Measurements from ENCODE around the gene DPP10. TPM values are rescaled to one million over a fixed set of nuclear protein-coding genes. Genes with fewer than 3 reads are reported as not detected.

Gene DPP10
- total RNA-seq, 1 experiment from 2014 or later: not detected

DNA sequence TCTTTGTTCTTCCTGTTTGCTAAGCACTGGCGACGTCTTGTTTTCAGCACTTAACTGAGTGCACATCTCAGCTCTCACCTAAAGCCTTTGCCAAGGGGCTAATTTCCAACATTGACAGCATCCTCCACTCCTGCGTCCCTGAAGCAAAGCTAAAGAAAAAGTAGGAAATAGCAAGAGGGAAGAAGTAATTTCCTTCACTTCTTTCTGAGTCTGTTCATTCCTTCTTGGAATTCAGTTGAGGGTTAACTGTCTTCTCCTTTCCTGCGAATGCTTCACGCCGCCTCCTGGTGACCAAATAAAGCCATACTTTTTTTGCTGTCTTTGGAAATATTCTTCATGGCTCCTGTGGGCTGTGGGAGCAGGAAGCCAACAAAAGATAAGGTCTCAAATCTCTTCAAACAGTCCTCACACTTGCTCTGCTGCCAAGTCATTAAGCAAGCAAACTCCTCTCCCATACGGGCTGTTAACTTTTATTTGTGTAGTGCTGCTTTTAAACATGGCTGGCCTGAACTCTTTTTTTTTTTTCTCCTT lies 100.9 kb downstream of the DPP10 start:
- ChIA-PET POLR2A (no interaction called here), CTCF (interaction anchor here (0.6 to 0.8 kb wide), 6 partner anchors 53 to 832 kb away, joined by 3 read pairs; no protein-coding TSS in a partner anchor)
- no TSS peak for BruUV-seq (replicated peaks)
- Mint-ChIP-seq H3K36me3 (ENCODE audit: insufficient read depth, unreplicated experiment) (no peaks in the 10 kb centered on the region), H3K4me1 (ENCODE audit: insufficient read depth, unreplicated experiment) (peaks cover 19% of the 10 kb centered on the region), H3K27me3 (ENCODE audit: insufficient read depth, unreplicated experiment) (no peaks in the 10 kb centered on the region), H3K4me3 (ENCODE audit: unreplicated experiment) (no peak overlapping the region), H3K9me3 (ENCODE audit: unreplicated experiment) (no peaks in the 10 kb centered on the region), H3K27ac (ENCODE audit: low read depth, unreplicated experiment) (no peak overlapping the region)
- TF ChIP-seq, protein P1, sequence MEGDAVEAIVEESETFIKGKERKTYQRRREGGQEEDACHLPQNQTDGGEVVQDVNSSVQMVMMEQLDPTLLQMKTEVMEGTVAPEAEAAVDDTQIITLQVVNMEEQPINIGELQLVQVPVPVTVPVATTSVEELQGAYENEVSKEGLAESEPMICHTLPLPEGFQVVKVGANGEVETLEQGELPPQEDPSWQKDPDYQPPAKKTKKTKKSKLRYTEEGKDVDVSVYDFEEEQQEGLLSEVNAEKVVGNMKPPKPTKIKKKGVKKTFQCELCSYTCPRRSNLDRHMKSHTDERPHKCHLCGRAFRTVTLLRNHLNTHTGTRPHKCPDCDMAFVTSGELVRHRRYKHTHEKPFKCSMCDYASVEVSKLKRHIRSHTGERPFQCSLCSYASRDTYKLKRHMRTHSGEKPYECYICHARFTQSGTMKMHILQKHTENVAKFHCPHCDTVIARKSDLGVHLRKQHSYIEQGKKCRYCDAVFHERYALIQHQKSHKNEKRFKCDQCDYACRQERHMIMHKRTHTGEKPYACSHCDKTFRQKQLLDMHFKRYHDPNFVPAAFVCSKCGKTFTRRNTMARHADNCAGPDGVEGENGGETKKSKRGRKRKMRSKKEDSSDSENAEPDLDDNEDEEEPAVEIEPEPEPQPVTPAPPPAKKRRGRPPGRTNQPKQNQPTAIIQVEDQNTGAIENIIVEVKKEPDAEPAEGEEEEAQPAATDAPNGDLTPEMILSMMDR (IDR thresholded peaks at IDR 0.05; ENCODE audit: unreplicated experiment): no peak
- intact Hi-C loops (cut with micrococcal nuclease): no loop called here
- DNase-seq (ENCODE audit: unreplicated experiment): peak; percentile 18

DNA sequence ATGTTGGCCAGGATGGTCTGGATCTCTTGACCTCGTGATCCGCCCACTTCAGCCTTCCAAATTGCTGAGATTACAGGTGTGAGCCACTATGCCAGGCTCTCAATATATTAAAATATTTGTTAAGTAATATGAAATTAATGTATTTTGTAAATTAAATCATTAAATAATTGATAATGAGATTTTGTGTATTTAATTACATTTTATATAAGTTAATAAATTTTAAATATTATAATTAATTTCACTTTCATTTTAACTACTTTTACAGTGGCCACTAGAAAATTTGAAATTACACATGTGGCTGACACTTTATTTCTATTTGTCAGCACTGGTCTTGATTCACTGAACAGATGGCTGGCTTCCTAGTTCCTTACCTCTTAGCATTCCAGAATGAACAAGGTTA lies 102.6 kb downstream of the DPP10 start:
- TF ChIP-seq, protein P1 (IDR thresholded peaks at IDR 0.05; ENCODE audit: unreplicated experiment): no peak
- no peak for DNase-seq (ENCODE audit: unreplicated experiment)
- Mint-ChIP-seq H3K27ac (ENCODE audit: low read depth, unreplicated experiment) (no peak overlapping the region), H3K4me1 (ENCODE audit: insufficient read depth, unreplicated experiment) (peaks cover 19% of the 10 kb centered on the region), H3K4me3 (ENCODE audit: unreplicated experiment) (no peak overlapping the region), H3K27me3 (ENCODE audit: insufficient read depth, unreplicated experiment) (no peaks in the 10 kb centered on the region), H3K9me3 (ENCODE audit: unreplicated experiment) (no peaks in the 10 kb centered on the region), H3K36me3 (ENCODE audit: insufficient read depth, unreplicated experiment) (no peaks in the 10 kb centered on the region)
- CTCF ChIA-PET: no interaction called here
- POLR2A ChIA-PET: no interaction called here
- intact Hi-C loops (cut with micrococcal nuclease): no loop called here
- no TSS peak for BruUV-seq (replicated peaks)

DNA sequence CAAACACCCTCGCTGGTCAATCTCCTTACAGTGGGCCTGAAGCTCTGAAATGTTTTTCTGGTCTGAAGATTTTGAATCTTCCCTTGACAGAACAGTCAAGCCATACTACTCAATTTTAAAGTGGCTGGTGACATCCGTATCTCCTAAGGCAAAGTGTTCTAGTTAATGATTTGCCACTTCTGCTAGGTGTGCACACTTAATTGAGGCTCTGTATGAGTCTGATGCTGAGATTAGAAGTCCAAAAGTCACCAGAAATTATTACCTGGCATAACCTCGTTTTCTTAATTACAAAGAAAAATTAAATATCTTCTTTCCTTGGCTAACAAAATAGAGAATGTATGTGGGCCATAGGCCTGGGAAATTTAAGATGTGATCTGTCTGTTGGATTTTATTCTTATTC lies 104.1 kb downstream of the DPP10 start:
- no TSS peak for BruUV-seq (replicated peaks)
- ChIA-PET CTCF (interaction anchor here (0.6 kb wide), 1 partner anchor 477 kb away, joined by 3 read pairs; no protein-coding TSS in a partner anchor), POLR2A (no interaction called here)
- no peak overlapping the region for H3K4me3 Mint-ChIP-seq (ENCODE audit: unreplicated experiment)
- peaks cover 12% of the 10 kb centered on the region for H3K27me3 Mint-ChIP-seq (ENCODE audit: insufficient read depth, unreplicated experiment)
- intact Hi-C loops (cut with micrococcal nuclease): no loop called here
- no peaks in the 10 kb centered on the region for H3K36me3 Mint-ChIP-seq (ENCODE audit: insufficient read depth, unreplicated experiment)
- H3K4me1 Mint-ChIP-seq (ENCODE audit: insufficient read depth, unreplicated experiment): peaks cover 19% of the 10 kb centered on the region
- DNase-seq (ENCODE audit: unreplicated experiment): no peak
- TF ChIP-seq, protein P1 (IDR thresholded peaks at IDR 0.05; ENCODE audit: unreplicated experiment): no peak
- H3K9me3 Mint-ChIP-seq (ENCODE audit: unreplicated experiment): no peaks in the 10 kb centered on the region
- no peak overlapping the region for H3K27ac Mint-ChIP-seq (ENCODE audit: low read depth, unreplicated experiment)

DNA sequence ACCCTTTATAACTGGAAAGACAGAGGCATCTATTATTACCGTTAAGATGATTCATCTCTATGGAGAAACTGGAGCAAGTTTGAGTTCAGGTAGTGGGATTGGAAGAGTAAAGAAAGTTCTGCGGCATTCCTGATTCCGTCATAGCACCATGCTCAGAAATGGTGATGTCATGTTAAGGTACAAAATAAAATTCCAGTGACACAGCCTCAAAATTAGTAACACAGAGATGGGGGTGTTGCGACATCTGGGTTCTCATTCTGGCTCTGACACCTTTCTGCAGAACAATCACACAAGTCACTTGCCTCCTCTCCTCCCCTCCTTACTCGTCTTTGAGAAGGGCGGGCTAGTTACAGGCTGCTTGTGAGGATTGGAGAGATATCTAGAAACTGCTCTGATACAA lies 105.7 kb downstream of the DPP10 start:
- H3K4me3 Mint-ChIP-seq (ENCODE audit: unreplicated experiment): no peak overlapping the region
- H3K4me1 Mint-ChIP-seq (ENCODE audit: insufficient read depth, unreplicated experiment): peaks cover 9% of the 10 kb centered on the region
- H3K9me3 Mint-ChIP-seq (ENCODE audit: unreplicated experiment): no peaks in the 10 kb centered on the region
- BruUV-seq (replicated peaks): no TSS peak
- no peaks in the 10 kb centered on the region for H3K36me3 Mint-ChIP-seq (ENCODE audit: insufficient read depth, unreplicated experiment)
- H3K27ac Mint-ChIP-seq (ENCODE audit: low read depth, unreplicated experiment): no peak overlapping the region
- intact Hi-C loops (cut with micrococcal nuclease): no loop called here
- DNase-seq (ENCODE audit: unreplicated experiment): peak; percentile 1
- CTCF ChIA-PET: interaction anchor here (0.6 to 6.5 kb wide), 4 partner anchors 9 to 944 kb away, joined by 3 to 58 read pairs (median 3); no protein-coding TSS in a partner anchor
- TF ChIP-seq, protein P1 (IDR thresholded peaks at IDR 0.05; ENCODE audit: unreplicated experiment): no peak
- POLR2A ChIA-PET: no interaction called here
- H3K27me3 Mint-ChIP-seq (ENCODE audit: insufficient read depth, unreplicated experiment): peaks cover 24% of the 10 kb centered on the region

All from MCF 10A (cell line).